HG03103 (cell line): Measurements from ENCODE around the gene PLA2R1.
"Not testable (repeated sequence)": the region's sequence is repeated elsewhere in the genome, so short reads cannot be mapped to it uniquely, and the experiment has no call there.

ENCODE experiments used
- ATAC-seq: cut with Tn5 transposase; IDR thresholded peaks from one replicate; pipeline ENCODE4 v1.9.1; 2021; ENCODE audit warnings: low read depth; ENCODE audit not compliant: unreplicated experiment

The PLA2R1 gene

DNA sequence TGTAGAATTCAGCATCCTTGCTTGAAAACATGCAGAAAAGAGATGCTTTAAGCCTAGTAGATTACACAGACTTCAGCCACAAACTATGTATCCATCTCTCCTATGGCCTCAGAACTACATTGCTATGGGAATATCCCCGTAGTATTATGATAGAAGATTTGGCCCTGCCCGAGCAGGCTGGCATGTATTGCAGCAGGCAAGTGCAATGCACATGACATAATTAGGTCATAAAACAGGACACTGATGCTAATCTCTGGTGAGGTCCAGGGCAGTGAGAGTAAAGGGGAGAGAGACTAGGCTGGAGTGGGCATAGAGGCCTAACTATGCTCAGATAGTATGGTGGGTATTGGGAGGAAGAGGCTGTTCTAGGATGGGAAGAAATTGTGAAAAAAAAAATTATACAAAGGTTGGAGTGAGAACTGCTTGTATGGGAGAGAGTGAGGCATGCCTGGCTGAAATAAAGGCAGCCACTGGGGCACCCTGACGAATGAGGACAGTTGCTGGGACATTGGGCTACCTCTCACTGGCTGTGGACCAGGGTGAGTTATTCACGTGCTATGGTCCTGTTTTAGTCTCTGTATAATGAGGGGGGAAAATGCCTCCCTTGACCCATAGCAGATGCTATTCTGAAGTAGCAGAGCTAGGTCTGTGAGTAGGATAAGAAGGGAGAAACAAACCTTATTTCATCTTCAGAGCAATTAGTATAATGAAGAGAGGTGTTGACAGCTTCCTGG lies 1.6 kb upstream of the PLA2R1 start:
- ATAC-seq = no peak

DNA sequence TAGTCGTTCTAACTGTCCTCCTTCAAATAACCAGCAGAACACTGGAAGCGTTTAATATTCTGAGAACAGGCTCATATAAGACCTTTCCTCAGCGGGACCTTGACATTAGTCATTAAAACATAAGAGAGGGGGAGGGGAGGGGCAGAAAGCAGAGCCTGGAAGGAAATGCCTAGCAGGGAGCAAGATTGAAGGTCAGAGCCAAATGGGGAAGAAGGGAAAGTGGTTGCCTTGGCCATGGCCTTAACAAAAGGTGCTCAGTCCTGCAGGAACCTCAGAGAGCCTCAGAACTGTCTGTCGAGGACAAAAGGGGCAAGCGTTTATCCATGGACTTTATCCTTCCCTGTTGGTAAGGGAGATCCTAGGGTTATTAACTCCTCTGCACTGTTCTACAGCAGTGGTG lies 856 bp upstream of the PLA2R1 start:
- no peak for ATAC-seq

GRCh38 chr2:160061944-160062291 lies 497 bp downstream of the PLA2R1 start:
- no peak for ATAC-seq

- ATAC-seq = no peak
These were observed 882 bp downstream of the PLA2R1 start for GRCh38 chr2:160061533-160061932.

DNA sequence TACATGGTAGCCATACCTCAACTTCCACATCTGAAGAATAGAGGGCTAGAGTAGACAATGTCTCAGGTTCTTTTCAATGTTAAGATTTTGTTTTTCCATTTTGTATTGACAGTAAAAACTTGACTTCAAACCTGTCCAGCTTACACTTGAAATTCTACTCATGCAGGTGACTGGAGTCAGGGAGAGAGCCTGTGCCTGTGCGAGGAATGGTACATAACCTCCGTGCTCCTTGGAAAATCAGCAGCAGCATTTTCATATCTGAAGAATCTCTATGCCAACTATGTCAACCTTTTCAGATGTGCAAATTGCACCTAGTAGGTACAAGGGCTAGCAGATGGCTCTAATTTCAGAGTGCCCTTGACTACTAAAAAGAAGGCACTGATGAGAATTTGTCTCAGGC lies 2.1 kb downstream of the PLA2R1 start:
- ATAC-seq = no peak

GRCh38 chr2:160057356-160057755 lies 5.1 kb downstream of the PLA2R1 start:
- no peak for ATAC-seq

DNA sequence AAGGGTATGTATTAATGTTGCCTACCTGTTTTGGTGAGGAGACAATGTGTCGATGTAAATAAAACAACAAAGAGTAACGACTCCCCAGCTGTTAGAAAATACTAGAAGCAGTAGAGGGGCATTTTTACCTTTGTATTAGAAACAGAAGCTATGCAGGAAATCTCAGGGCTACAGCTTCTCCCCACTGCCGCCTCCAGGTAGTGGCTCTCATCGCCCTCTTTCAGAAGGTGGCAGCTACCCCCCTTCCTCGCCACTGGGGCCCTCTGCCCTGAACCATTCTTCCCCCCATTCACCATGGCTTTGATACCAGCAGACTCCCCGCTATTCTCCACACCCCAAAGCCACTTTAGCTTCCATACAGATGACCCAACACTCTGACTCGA lies 6.7 kb downstream of the PLA2R1 start:
- no peak for ATAC-seq

DNA sequence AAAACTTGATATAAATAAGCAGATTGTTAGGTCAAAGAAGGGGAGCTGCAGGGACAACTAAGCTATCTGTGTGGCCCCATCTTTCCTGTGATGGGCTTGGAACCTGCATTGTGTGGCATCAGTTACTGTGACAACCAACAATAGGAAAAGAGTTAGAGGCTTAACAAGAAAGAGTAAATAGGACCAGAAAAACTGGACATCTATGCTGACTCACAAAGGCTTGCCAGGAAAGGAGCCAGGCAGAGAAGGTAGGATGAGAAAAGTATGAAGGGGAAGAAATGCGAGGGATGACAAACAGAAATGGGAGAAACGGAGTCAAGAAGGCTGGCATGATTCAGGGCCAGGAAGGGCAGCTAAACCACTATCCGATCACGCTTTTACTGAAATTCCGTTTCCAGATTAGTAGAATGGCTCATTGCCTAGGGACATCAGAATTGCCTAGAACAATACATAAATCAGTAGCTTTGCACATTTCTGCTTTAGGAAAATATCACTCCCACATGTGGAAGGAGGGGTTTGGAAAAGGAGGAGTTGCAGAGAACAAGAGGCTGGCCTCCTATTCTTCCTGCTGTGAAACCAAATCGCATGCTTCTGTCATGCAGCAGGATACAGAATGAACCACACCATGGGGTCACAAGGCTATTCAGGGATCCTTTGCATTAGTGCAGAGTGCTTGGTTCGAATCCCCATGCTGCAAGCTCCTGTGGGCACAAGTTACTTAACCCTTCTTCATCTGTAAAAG lies 7.3 kb downstream of the PLA2R1 start:
- no peak for ATAC-seq

DNA sequence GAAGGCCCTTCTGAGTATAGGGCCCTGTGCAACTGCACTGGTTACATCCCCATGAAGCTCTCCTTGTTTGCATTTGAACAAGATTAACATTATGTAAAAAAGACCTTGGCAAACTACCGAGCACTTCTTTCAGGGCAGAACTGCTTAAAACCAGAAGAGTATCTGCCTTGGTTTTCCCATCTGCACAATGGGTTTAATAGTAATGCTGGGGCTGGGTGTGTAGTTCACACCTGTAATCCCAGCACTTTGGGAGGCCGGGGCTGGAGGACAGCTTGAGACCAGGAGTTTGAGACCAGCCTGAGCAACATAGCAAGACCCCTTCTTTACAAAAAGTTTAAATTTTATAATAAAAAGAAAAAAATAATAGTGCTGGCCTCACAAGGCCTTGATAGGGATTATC lies 8.5 kb downstream of the PLA2R1 start:
- no peak for ATAC-seq

GRCh38 chr2:160052531-160052930 lies 9.9 kb downstream of the PLA2R1 start:
- no peak for ATAC-seq

DNA sequence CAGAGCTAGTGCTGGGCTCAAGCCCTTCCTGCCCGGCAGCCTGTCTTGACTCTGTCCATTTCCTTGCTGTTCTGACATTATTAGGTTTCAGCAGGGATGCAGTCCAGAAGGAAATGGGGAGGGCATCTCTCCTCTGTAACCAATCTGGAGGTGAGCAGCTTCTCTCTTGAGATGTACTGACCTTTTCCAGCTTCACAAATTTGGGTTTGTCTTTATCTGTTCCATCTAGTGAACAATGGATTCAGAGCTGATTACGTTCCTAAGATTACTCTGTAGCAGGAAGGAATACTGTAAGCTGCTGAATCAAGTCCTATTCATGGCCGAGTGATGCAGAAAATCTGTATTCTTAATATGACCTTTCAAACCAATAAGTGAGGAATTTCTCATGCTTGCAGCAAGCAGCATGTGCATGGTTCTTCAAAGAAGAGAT lies 11.0 kb downstream of the PLA2R1 start:
- ATAC-seq = no peak

DNA sequence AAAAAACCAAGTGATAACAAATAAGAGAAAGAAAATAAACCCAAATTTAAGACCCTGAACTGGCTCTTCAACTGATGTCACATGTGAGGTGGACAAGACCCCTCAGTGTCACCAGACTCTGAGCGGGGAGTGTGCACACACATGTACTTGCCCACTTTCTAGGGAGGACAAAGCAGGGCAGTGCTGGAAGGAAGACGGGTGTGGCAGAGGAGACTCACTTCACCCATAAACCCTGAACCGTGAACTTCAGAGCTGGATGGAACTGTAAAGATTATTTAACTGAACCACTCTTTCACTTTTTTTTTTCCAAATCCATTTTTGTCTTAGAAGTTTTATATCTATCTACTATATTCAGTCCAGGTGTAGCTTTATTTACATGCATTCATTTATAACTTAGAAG lies 12.3 kb downstream of the PLA2R1 start:
- ATAC-seq = no peak

GRCh38 chr2:160045703-160046210 lies 16.7 kb downstream of the PLA2R1 start:
- no peak for ATAC-seq

DNA sequence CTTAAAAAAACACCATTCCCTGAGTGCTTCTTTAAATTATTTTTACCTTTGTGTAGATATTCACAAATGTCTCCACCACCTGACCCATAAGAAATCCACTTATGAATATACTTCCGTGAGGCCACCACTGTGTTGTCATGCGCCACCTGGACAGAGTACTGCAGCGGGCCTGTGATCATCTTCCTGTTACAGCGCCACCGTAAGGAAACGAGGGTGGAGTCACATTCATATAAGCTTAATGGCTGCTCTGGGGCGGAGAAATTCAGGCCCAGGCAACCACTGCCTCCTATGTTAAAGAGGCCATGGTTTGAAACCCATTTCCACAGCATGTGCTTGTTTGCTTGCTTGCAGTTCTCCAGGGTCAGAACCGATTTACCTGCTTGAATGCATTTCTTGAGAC lies 17.7 kb downstream of the PLA2R1 start:
- ATAC-seq = no peak

GRCh38 chr2:160043265-160043664 lies 19.1 kb downstream of the PLA2R1 start:
- no peak for ATAC-seq

DNA sequence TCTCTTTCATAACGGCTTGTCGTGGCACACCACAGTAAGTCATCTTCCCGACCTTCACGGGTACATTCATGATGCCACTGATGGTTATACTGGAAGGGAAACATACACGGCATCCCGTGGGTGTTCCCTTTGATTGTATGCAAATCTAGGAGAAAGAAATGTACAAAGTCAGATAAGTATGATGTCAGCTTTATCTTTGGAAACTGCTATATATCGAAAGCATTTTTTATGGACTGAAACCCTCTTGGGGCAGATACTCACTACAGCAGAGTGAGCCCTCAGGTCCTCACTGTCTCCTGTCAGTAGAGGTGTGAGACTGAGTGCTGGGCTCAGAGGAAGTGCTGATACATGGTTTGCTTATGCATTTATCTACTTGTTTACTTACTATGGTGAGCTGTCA lies 20.4 kb downstream of the PLA2R1 start:
- no peak for ATAC-seq

DNA sequence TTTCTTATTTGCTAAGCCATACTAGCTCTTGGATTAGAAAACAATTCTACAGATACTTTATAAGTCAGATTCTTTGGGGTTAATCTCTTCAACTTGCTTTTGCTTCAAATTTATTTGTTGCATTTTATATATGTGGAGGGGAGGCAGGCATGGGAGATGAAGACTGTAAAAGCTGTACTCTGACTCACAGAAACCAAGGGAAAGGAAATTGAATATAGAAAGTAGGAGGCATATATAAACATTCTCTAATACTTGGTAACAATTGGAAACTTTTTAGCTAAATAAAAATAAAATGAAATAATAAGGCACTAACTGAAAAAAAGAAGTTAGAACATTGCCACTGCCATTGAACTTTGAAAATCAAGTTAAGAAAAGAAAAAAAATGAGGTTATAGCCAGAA lies 21.3 kb downstream of the PLA2R1 start:
- no peak for ATAC-seq

DNA sequence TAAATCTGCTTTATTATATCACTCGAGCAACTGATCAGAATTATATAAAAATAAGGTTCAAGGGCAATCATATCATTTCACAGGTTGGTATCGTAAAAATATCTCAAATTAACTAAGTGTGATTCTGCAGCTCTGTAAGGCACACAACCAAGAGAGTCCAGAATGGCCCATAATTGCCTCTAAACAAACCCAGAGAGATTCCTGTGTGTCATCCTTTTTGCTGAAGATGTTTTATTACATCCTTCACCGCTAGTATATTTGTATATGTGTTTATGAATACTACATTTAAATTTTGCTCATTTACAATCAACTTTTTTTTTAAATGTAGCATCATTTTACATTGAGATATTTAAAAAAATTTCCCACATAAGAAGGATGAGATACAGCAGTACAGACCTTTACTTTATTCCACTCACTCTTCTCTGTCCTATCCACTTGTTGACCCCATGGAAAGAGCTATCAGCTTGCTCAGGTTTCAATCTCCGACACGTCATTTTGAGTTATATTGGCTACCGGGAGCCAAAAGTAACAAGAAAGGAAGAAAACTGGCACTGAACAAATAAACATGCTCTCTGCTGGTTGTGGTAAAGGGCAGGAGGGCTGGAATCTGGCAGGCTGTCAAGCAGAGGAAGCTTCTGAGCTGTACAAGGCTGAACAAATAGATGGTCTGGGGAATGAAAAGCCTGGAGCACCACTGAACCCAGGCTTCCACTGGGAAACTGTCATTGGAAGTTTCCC lies 23.1 kb downstream of the PLA2R1 start:
- no peak for ATAC-seq

- not testable (repeated sequence) for ATAC-seq
These were observed 23.8 kb downstream of the PLA2R1 start for GRCh38 chr2:160038662-160039061.

GRCh38 chr2:160036736-160037135 lies 25.7 kb downstream of the PLA2R1 start:
- ATAC-seq = no peak

DNA sequence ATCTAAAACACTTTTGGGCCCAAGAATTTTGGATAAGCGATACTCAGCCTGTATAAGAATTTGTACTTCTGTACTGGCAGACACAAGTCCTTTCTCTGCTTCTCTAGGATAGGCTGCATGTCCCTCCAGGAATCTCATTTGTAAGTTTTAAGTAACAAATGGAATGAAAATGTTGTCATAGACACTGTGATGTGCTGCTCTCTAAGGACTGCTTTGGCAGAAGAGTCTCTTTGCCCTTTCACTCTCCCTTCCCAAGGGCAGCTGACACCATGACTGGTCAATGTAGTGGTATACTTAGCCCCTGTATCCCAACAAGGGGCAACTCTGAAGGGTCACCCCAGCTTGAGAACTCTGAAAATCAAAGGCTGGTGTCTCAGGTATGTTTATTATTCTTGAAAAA lies 27.3 kb downstream of the PLA2R1 start:
- no peak for ATAC-seq
